ENCODE measurements around the gene SAMD11.
"Not testable (repeated sequence)": the region's sequence is repeated elsewhere in the genome, so short reads cannot be mapped to it uniquely, and the experiment has no call there.

SAMD11 gene

DNA sequence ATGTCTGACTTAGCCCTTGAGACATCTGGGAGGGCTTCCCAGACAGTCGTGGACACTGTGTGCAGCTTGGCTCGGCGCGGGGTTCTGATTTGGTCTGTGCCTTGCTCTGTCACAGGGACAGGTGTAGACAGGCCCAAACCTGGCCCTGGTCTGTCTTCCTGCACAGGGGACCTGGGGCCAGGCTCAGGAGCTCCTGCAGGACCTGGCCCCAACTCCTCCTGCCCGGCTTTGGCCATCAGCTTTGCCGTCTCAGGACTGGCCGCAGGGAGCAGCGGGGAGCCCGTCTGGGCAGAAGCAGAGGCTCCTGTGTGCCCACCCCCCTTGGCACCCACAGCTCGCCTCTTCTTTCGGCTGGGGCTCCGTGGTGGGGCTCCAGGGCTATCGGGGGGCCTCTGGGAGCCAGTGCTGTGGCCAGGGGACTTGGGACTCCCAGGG is 56.4 kb downstream of the SAMD11 start:
- no peak for FAIRE-seq

DNA sequence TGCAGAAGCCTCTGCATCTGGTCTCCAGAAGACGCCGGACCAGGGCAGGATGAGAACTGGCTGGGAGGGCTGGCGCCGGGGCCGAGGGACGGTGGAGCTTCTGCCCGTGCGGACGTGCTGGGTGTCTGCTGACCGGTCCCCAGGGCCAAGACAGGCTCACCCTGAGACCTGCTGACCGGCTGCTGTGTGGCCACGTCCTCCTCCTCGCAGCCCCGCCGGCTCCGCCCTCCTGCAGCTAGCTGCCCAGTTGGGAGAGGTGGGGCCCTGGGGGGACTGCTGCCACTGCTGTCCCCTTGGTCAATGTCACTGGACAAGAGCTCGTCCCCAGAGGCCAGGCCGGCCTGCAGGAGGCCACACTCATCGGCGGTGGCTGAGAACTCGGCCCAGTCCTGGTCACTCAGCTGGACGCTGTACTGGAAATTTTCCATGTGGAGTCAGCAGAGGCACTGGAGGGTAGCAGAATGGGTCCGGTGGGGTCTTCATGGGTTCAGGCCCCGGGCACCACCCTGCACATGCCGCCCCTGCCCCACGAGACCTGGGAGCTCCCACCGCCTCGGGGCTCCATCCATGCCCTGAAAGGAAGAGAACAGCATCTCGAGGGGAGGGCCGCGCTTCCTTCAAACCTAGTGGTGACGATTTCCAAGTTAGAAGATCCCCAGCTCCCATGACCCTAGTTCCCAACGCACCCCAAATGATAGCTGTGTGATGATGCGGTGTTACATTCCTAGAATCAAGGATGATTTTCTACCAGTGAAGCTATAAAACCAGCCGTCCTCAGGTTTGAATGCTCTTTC is 57.1 kb downstream of the SAMD11 start:
- no peak for FAIRE-seq

GRCh38 chr1:981491-981954 is 57.8 kb downstream of the SAMD11 start:
- no peak for FAIRE-seq

DNA sequence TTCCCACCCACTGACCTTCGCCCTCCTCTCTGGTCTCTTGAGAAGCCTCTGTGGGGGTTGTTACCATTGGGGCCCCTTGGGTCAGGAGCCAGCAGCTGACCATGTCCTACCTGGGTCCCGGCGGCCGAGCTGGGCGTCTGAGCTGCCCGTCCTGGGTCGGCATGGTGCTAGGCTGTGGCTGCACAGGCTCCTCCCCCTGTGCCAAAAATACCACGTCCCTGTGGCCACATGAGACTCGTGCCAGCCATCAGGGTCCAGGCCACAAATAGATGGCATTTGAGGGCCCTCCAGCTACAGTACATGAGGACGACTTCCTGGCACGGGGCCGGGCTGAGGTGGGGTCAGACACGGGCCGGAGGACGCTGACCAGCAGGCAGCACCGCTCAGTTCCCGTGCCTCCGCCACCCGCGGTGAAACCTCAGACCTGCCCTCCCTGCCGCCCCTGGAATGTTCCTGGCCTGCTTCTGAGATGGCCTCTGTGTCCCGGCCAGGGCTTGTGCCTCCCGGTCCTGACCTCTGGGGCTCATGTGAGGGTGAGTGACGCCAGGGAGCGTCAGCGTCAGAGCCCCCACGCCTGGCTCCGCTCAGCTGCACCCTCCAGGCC is 58.3 kb downstream of the SAMD11 start, which contains the start of gene PERM1:
TSS of gene PERM1 (minus strand) at position 139 of the 604 bp plus-strand sequence. CDS start 1,064 bp downstream, outside the sequence.
- no peak for FAIRE-seq

GRCh38 chr1:982765-983436 is 59.2 kb downstream of the SAMD11 start:
- no peak for FAIRE-seq

DNA sequence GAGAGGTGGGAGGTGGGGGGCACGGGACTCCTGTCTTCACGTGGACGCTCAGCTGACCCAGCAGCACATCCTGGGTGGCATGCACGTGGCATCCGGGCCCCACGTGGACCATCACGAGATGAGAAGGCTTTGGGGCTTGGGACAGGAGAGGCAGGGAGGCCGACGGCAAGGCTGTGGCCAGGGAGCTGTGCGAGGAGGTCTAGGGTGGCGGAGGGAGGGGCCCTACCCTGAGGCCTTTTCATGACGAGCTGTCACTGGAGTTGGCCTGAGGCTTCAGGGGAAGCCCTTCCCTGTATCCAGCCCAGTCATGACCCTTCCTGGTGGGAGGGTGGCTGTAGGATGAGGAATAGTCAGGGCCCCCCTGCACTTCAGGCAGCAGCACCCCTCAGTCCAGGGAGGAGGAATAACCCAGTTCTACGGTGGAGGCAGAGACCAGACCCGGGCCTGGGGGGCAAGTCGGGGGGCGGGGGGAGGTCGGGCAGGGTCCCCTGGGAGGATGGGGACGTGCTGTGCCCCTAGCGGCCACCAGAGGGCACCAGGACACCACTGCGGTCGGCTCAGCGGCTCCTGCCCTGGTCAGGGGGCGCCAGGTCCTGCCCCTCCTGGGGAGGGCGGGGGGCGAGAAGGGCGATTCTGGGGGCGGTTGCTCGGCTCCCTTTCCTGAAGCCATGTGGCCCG is 60.2 kb downstream of the SAMD11 start:
- FAIRE-seq: no peak

DNA sequence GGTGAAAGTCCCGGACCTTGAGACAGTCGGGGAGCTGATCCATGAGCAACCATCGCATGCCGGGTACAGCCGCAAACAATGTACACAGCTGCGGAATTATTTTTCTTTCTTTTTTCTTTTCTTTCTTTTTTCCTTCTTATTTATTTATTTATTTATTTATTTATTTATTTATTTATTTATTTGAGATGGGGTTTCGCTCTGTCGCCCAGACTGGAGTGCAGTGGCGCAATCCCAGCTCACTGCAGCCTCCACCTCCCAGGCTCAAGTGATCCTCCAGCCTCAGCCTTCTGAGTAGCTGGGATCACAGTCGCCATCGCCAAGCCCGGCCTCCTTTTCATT is 60.7 kb downstream of the SAMD11 start:
- FAIRE-seq: no peak

DNA sequence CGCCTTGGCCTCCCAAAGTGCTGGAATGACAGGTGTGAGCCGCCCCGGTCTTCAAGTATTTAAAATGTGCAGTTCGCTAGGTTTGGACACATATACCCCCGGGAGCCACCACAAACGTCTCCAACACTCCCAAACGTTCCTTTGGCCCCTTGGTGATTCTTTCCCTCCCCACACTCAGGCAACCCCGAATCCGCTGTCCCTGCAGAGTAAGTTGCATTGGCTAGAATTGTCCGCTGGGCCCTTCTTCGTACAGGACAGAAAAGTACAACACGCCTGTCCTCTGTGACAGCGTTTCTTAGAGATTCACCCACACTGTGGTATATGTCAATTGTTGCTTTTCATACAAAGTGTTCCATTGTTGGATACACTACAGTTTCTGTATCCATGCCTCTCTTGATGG is 61.4 kb downstream of the SAMD11 start:
- FAIRE-seq: no peak

DNA sequence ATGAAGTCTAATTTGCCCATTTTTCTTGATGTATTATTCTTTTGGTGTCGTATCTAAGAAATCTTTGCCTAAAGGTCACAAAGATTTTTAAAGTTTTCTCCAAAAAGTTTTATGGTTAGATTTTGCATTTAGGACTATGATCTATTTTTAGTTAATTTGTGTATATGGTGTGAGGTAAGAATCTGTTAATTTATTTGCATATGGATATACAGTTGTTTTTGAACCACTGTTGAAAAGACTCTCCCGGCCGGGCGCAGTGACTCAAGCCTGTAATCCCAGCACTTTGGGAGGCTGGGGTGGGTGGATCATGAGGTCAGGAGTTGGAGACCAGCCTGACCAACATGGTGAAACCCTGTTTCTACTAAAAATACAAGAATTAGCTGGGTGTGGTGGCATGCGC is 64.3 kb downstream of the SAMD11 start:
- FAIRE-seq: not testable (repeated sequence)

- not testable (repeated sequence) for FAIRE-seq
Observed at GRCh38 chr1:991275-991674, 67.6 kb downstream of the SAMD11 start.

DNA sequence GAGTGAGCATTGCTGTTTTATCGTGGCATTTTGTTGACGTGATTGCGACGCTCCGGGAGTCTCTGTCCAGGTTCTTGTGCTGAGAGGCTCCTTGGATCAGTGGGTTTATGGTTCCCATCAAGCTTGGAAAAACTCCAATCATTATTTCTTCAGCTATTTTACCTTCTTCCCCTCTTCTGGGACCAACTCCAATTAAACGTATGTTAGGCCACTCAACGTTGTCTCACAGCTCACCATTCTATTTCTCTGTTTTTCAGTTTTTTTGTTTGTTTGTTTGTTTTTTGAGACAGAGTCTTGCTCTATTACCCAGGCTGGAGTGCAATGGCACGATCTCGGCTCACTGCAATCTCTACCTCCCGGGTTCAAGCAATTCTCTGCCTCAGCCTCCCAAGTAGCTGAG is 68.2 kb downstream of the SAMD11 start:
- FAIRE-seq: no peak

DNA sequence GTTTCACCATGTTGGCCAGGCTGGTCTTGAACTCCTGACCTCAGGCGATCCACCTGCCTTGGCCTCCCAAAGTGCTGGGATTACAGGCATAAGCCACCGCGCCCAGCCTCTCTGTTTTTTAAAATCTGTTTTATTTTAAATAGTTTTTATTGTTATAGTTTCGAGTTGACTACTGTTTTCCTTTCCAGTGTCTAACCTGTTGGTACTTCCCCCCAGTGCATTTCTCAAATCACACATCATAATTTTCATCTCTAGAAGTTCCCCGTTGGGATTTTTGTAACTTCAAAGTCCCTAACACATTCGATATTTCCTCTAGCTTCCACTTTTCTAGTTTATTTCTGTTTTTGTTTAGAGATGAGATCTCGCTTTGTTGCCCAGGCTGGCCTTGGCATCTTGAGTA is 68.6 kb downstream of the SAMD11 start:
- no peak for FAIRE-seq

- FAIRE-seq: no peak
Observed at GRCh38 chr1:993379-993995, 69.8 kb downstream of the SAMD11 start.

Data from G401.6 (cell line).